ENCODE results near the gene ASB2. TPM values are rescaled to one million over a fixed set of nuclear protein-coding genes. Genes with fewer than 3 reads are reported as not detected.

Gene ASB2
- total RNA-seq, 2 experiments from 2014 or later, result 15.8 to 17.0 TPM

GRCh38 chr14:93946541-93947090, 29.8 kb downstream of the ASB2 start:
- ChIA-PET POLR2A (interaction anchor here (0.7 to 1.2 kb wide), 2 partner anchors 11 to 12 kb away, joined by 3 read pairs; no protein-coding TSS in a partner anchor), CTCF (interaction anchor here (1.0 to 5.3 kb wide), 5 partner anchors 10 to 54 kb away, joined by 3 to 21 read pairs (median 6); partner anchors contain the start of gene CCDC197)
- H3K27ac Mint-ChIP-seq, result no peak overlapping the region
- H3K9me3 Mint-ChIP-seq (ENCODE audit: insufficient read depth), result no peaks in the 10 kb centered on the region
- no peak for ATAC-seq
- H3K4me3 Mint-ChIP-seq, result no peak overlapping the region
- H3K4me1 Mint-ChIP-seq (ENCODE audit: low read depth), result peaks cover 6% of the 10 kb centered on the region
- no peaks in the 10 kb centered on the region for H3K27me3 Mint-ChIP-seq (ENCODE audit: low read depth)
- H3K36me3 Mint-ChIP-seq (ENCODE audit: low read depth), result peaks cover 25% of the 10 kb centered on the region
- DNase-seq, result no peak

GRCh38 chr14:93946104-93946503, 30.3 kb downstream of the ASB2 start:
- H3K4me1 Mint-ChIP-seq (ENCODE audit: low read depth), result peaks cover 7% of the 10 kb centered on the region
- no peak overlapping the region for H3K4me3 Mint-ChIP-seq
- DNase-seq (no peak), ATAC-seq (no peak)
- H3K27me3 Mint-ChIP-seq (ENCODE audit: low read depth), result no peaks in the 10 kb centered on the region
- POLR2A ChIA-PET, result interaction anchor here (0.7 to 1.2 kb wide), 2 partner anchors 11 to 13 kb away, joined by 3 read pairs; no protein-coding TSS in a partner anchor
- no peak overlapping the region for H3K27ac Mint-ChIP-seq
- no peaks in the 10 kb centered on the region for H3K9me3 Mint-ChIP-seq (ENCODE audit: insufficient read depth)
- H3K36me3 Mint-ChIP-seq (ENCODE audit: low read depth), result peaks cover 27% of the 10 kb centered on the region
- CTCF ChIA-PET, result interaction anchor here (1.0 to 5.3 kb wide), 6 partner anchors 10 to 190 kb away, joined by 3 to 21 read pairs (median 6); partner anchors contain the start of gene CCDC197

- ATAC-seq, result no peak
- Mint-ChIP-seq H3K4me3 (no peak overlapping the region), H3K4me1 (ENCODE audit: low read depth) (peaks cover 15% of the 10 kb centered on the region), H3K27ac (no peak overlapping the region), H3K27me3 (ENCODE audit: low read depth) (no peaks in the 10 kb centered on the region), H3K9me3 (ENCODE audit: insufficient read depth) (no peaks in the 10 kb centered on the region), H3K36me3 (ENCODE audit: low read depth) (peaks cover 27% of the 10 kb centered on the region)
- no peak for DNase-seq
- CTCF ChIA-PET, result interaction anchor here (0.9 to 10.9 kb wide), 6 partner anchors 9 to 191 kb away, joined by 3 to 376 read pairs (median 5); partner anchors contain the start of gene CCDC197
- POLR2A ChIA-PET, result no interaction called here
Measured at GRCh38 chr14:93945070-93945399, 31.3 kb downstream of the ASB2 start.

- ChIA-PET POLR2A (no interaction called here), CTCF (interaction anchor here (0.9 to 10.9 kb wide), 5 partner anchors 9 to 192 kb away, joined by 3 to 376 read pairs (median 4); partner anchors contain the start of gene CCDC197)
- Mint-ChIP-seq H3K36me3 (ENCODE audit: low read depth) (peaks cover 27% of the 10 kb centered on the region), H3K27ac (no peak overlapping the region), H3K4me1 (ENCODE audit: low read depth) (peaks cover 18% of the 10 kb centered on the region), H3K27me3 (ENCODE audit: low read depth) (no peaks in the 10 kb centered on the region), H3K9me3 (ENCODE audit: insufficient read depth) (no peaks in the 10 kb centered on the region), H3K4me3 (no peak overlapping the region)
- DNase-seq (no peak), ATAC-seq (no peak)
Measured at GRCh38 chr14:93944348-93945069, 31.9 kb downstream of the ASB2 start.

GRCh38 chr14:93943930-93944329, 32.4 kb downstream of the ASB2 start:
- no peak for ATAC-seq
- Mint-ChIP-seq H3K27ac (no peak overlapping the region), H3K4me1 (ENCODE audit: low read depth) (peaks cover 21% of the 10 kb centered on the region), H3K4me3 (no peak overlapping the region), H3K27me3 (ENCODE audit: low read depth) (no peaks in the 10 kb centered on the region), H3K36me3 (ENCODE audit: low read depth) (peaks cover 25% of the 10 kb centered on the region), H3K9me3 (ENCODE audit: insufficient read depth) (no peaks in the 10 kb centered on the region)
- ChIA-PET CTCF (interaction anchor here (0.9 to 10.9 kb wide), 6 partner anchors 8 to 193 kb away, joined by 3 to 376 read pairs (median 175); partner anchors contain the start of genes ASB2 and CCDC197), POLR2A (interaction anchor here (1.0 kb wide), 1 partner anchor 54 kb away, joined by 3 read pairs; no protein-coding TSS in a partner anchor)
- DNase-seq, result no peak

- Mint-ChIP-seq H3K4me3 (no peak overlapping the region), H3K9me3 (ENCODE audit: insufficient read depth) (no peaks in the 10 kb centered on the region), H3K27ac (no peak overlapping the region), H3K36me3 (ENCODE audit: low read depth) (peaks cover 25% of the 10 kb centered on the region), H3K27me3 (ENCODE audit: low read depth) (no peaks in the 10 kb centered on the region), H3K4me1 (ENCODE audit: low read depth) (peaks cover 21% of the 10 kb centered on the region)
- ChIA-PET CTCF (interaction anchor here (1.1 to 10.9 kb wide), 7 partner anchors 14 to 194 kb away, joined by 3 to 376 read pairs (median 117); partner anchors contain the start of genes ASB2 and CCDC197), POLR2A (interaction anchor here (1.0 to 2.1 kb wide), 2 partner anchors 20 to 55 kb away, joined by 3 to 5 read pairs; no protein-coding TSS in a partner anchor)
- DNase-seq (no peak), ATAC-seq (no peak)
Measured at GRCh38 chr14:93943052-93943451, 33.3 kb downstream of the ASB2 start.

GRCh38 chr14:93941293-93941910, 35.0 kb downstream of the ASB2 start:
- Mint-ChIP-seq H3K27me3 (ENCODE audit: low read depth) (no peaks in the 10 kb centered on the region), H3K27ac (no peak overlapping the region), H3K36me3 (ENCODE audit: low read depth) (peaks cover 26% of the 10 kb centered on the region), H3K4me1 (ENCODE audit: low read depth) (peaks cover 21% of the 10 kb centered on the region), H3K4me3 (no peak overlapping the region), H3K9me3 (ENCODE audit: insufficient read depth) (no peaks in the 10 kb centered on the region)
- CTCF ChIA-PET, result interaction anchor here (2.5 to 10.9 kb wide), 9 partner anchors 15 to 201 kb away, joined by 19 to 376 read pairs (median 57); partner anchors contain the start of genes ASB2, CCDC197, DDX24 and IFI27L1
- DNase-seq (no peak), ATAC-seq (no peak)
- POLR2A ChIA-PET, result interaction anchor here (2.1 to 2.8 kb wide), 3 partner anchors 18 to 57 kb away, joined by 5 to 29 read pairs (median 8); partner anchors contain the start of gene CCDC197

- Mint-ChIP-seq H3K27me3 (ENCODE audit: low read depth) (no peaks in the 10 kb centered on the region), H3K4me3 (no peak overlapping the region), H3K27ac (peak overlapping the region; percentile 58), H3K9me3 (ENCODE audit: insufficient read depth) (no peaks in the 10 kb centered on the region), H3K36me3 (ENCODE audit: low read depth) (peaks cover 24% of the 10 kb centered on the region), H3K4me1 (ENCODE audit: low read depth) (peaks cover 21% of the 10 kb centered on the region)
- ChIA-PET CTCF (interaction anchor here (0.6 to 10.9 kb wide), 39 partner anchors 16 to 242 kb away, joined by 3 to 376 read pairs (median 13); partner anchors contain the start of genes ASB2, CCDC197, DDX24 and IFI27L1), POLR2A (interaction anchor here (0.9 to 2.8 kb wide), 11 partner anchors 14 to 141 kb away, joined by 3 to 29 read pairs (median 5); partner anchors contain the start of genes ASB2, CCDC197, DDX24 and IFI27L1)
- no peak for ATAC-seq
- DNase-seq, result no peak
Measured at GRCh38 chr14:93940437-93940836, 35.9 kb downstream of the ASB2 start.

- H3K27ac Mint-ChIP-seq, result peak overlapping the region; percentile 68
- ATAC-seq (peak; percentile 98), DNase-seq (peak; percentile 93)
- no peaks in the 10 kb centered on the region for H3K9me3 Mint-ChIP-seq (ENCODE audit: insufficient read depth)
- no peaks in the 10 kb centered on the region for H3K27me3 Mint-ChIP-seq (ENCODE audit: low read depth)
- ChIA-PET POLR2A (interaction anchor here (0.8 to 2.8 kb wide), 18 partner anchors 15 to 141 kb away, joined by 3 to 29 read pairs (median 4); partner anchors contain the start of genes ASB2, CCDC197, DDX24 and IFI27L1), CTCF (interaction anchor here (0.6 to 10.9 kb wide), 55 partner anchors 15 to 827 kb away, joined by 3 to 376 read pairs (median 6); partner anchors contain the start of genes ASB2, CCDC197, DDX24 and IFI27L1)
- H3K4me1 Mint-ChIP-seq (ENCODE audit: low read depth), result peaks cover 21% of the 10 kb centered on the region
- H3K36me3 Mint-ChIP-seq (ENCODE audit: low read depth), result peaks cover 21% of the 10 kb centered on the region
- H3K4me3 Mint-ChIP-seq, result peak overlapping the region; percentile 49
Measured at GRCh38 chr14:93939304-93940229, 36.8 kb downstream of the ASB2 start.

- Mint-ChIP-seq H3K27ac (peak overlapping the region; percentile 68), H3K27me3 (ENCODE audit: low read depth) (no peaks in the 10 kb centered on the region), H3K4me3 (peak overlapping the region; percentile 49), H3K9me3 (ENCODE audit: insufficient read depth) (no peaks in the 10 kb centered on the region), H3K36me3 (ENCODE audit: low read depth) (peaks cover 18% of the 10 kb centered on the region), H3K4me1 (ENCODE audit: low read depth) (peaks cover 21% of the 10 kb centered on the region)
- DNase-seq (no peak), ATAC-seq (no peak)
- ChIA-PET CTCF (interaction anchor here (0.9 to 10.9 kb wide), 25 partner anchors 18 to 241 kb away, joined by 3 to 376 read pairs (median 29); partner anchors contain the start of genes ASB2, CCDC197, DDX24 and IFI27L1), POLR2A (interaction anchor here (1.4 to 2.3 kb wide), 4 partner anchors 16 to 52 kb away, joined by 5 to 11 read pairs (median 6); no protein-coding TSS in a partner anchor)
Measured at GRCh38 chr14:93938751-93939303, 37.5 kb downstream of the ASB2 start.
